Neural cell (in vitro differentiated cells): ENCODE data around the gene ARID3C. TPM values are rescaled to one million over a fixed set of nuclear protein-coding genes. Genes with fewer than 3 reads are reported as not detected.

Experiments
- H2AFZ ChIP-seq: fragments of 200-600, 300-800 bp; sonication (generic), shearing (Covaris generic); 2 replicates; pipeline ENCODE4 v1.6.0; 2014; ENCODE audit warnings: low read depth, mild to moderate bottlenecking, antibody characterized with exemption, low read length, moderate library complexity
- H3F3A ChIP-seq: fragments of 200-600 bp; shearing (Covaris generic); 2 replicates; pipeline ENCODE4 v1.6.1; 2016; ENCODE audit warnings: mild to moderate bottlenecking, moderate library complexity, mixed read lengths, antibody characterized with exemption, low read length; ENCODE audit not compliant: insufficient read depth, poor library complexity, severe bottlenecking
- H3K27ac ChIP-seq: fragments of 200-600, 300-800 bp; sonication (generic), shearing (Covaris generic); 2 replicates; pipeline ENCODE4 v1.5.1; 2014; ENCODE audit warnings: mild to moderate bottlenecking, low read length, moderate library complexity
- H3K27me3 ChIP-seq: fragments of 300-800, 200-600 bp; sonication (generic), shearing (Covaris generic); 2 replicates; pipeline ENCODE4 v1.6.0; 2014; ENCODE audit warnings: mild to moderate bottlenecking, low read depth, low read length, moderate library complexity; ENCODE audit not compliant: insufficient read depth
- H3K36me3 ChIP-seq: fragments of 300-800, 200-600 bp; sonication (generic), shearing (Covaris generic); 2 replicates; pipeline ENCODE4 v1.5.1; 2014; ENCODE audit warnings: mild to moderate bottlenecking, antibody characterized with exemption, low read length, moderate library complexity; ENCODE audit not compliant: insufficient read depth
- H3K4me2 ChIP-seq: fragments of 300-800, 200-600 bp; sonication (generic), shearing (Covaris generic); 2 replicates; pipeline ENCODE4 v1.6.0; 2014; ENCODE audit warnings: mild to moderate bottlenecking, low read length
- H3K4me3 ChIP-seq: fragments of 300-800, 200-600 bp; sonication (generic), shearing (Covaris generic); 2 replicates; pipeline ENCODE4 v1.5.1; 2014; ENCODE audit warnings: mild to moderate bottlenecking, low read length, moderate library complexity
- H3K79me2 ChIP-seq: fragments of 200-600 bp; shearing (Covaris generic); replicated peaks from 2 replicates; pipeline ENCODE4 v1.6.0; 2014; ENCODE audit warnings: mild to moderate bottlenecking, low read length, moderate library complexity; ENCODE audit not compliant: insufficient read depth
- H3K9ac ChIP-seq: fragments of 300-800, 200-600 bp; sonication (generic), shearing (Covaris generic); 2 replicates; pipeline ENCODE4 v1.6.1; 2016; ENCODE audit warnings: mild to moderate bottlenecking, low read length, mixed read lengths
- H3K9me2 ChIP-seq: fragments of 200-600 bp; shearing (Covaris generic); 2 replicates; pipeline ENCODE4 v1.6.1; 2016; ENCODE audit warnings: mild to moderate bottlenecking, low read length, mixed read lengths; ENCODE audit not compliant: insufficient read depth
- H3K9me3 ChIP-seq: fragments of 200-600, 300-800 bp; sonication (generic), shearing (Covaris generic); 2 replicates; pipeline ENCODE4 v1.6.1; 2016; ENCODE audit warnings: mild to moderate bottlenecking, mixed run types, low read length, moderate library complexity, mixed read lengths
- H4K20me1 ChIP-seq: fragments of 200-600 bp; shearing (Covaris generic); 2 replicates; pipeline ENCODE4 v1.6.1; 2016; ENCODE audit warnings: mild to moderate bottlenecking, mixed run types; ENCODE audit not compliant: insufficient read depth
- EP300 ChIP-seq: fragments of 450-650 bp; conservative IDR thresholded peaks from 2 replicates; pipeline ENCODE4 v1.6.1; 2014; ENCODE audit warnings: antibody characterized with exemption, mild to moderate bottlenecking, moderate library complexity; ENCODE audit not compliant: poor library complexity, severe bottlenecking
- EZH2 ChIP-seq: fragments of 200-600, 300-800 bp; shearing (Covaris generic), sonication (generic); IDR thresholded peaks from 2 replicates; pipeline ENCODE4 v1.6.1; 2014; ENCODE audit warnings: antibody characterized with exemption, low read length, borderline replicate concordance, mild to moderate bottlenecking; ENCODE audit not compliant: insufficient read depth, poor library complexity, severe bottlenecking
- MXI1 ChIP-seq: fragments of 450-650 bp; conservative IDR thresholded peaks from 2 replicates; pipeline ENCODE4 v1.6.1; 2014; ENCODE audit warnings: antibody characterized with exemption, mild to moderate bottlenecking; ENCODE audit not compliant: poor library complexity, severe bottlenecking
- POLR2AphosphoS5 ChIP-seq: IDR thresholded peaks from 2 replicates; pipeline ENCODE4 v1.6.1; 2012
- RAD21 ChIP-seq: fragments of 450-650 bp; conservative IDR thresholded peaks from 2 replicates; pipeline ENCODE4 v1.6.1; 2014; ENCODE audit warnings: antibody characterized with exemption, mild to moderate bottlenecking, moderate library complexity
- REST ChIP-seq: IDR thresholded peaks from 2 replicates; pipeline ENCODE4 v1.6.1; 2012; ENCODE audit warnings: borderline replicate concordance
- SMC3 ChIP-seq: fragments of 450-650 bp; conservative IDR thresholded peaks from 2 replicates; pipeline ENCODE4 v1.6.1; 2014; ENCODE audit warnings: antibody characterized with exemption, mild to moderate bottlenecking, moderate library complexity; ENCODE audit not compliant: poor library complexity
- TAF1 ChIP-seq: IDR thresholded peaks from 2 replicates; pipeline ENCODE4 v1.6.1; 2012; ENCODE audit warnings: low read depth
- polyA plus RNA-seq: library from polyadenylated mRNA; depleted of rRNA; stranded (reverse); fragments of >200 nt; gene quantifications from 2 replicates; pipeline ENCODE4 v1.2.3, GENCODE V29; 2014
- TF ChIP-seq, protein P1 (sequence below): fragments of 450-650 bp; IDR thresholded peaks from 2 replicates; pipeline ENCODE4 v1.5.1; 2014; ENCODE audit warnings: antibody characterized with exemption, mild to moderate bottlenecking, moderate library complexity; ENCODE audit not compliant: poor library complexity, severe bottlenecking

ARID3C gene
- polyA plus RNA-seq, 1 donor from 2014 or later, result 2.8 TPM

DNA sequence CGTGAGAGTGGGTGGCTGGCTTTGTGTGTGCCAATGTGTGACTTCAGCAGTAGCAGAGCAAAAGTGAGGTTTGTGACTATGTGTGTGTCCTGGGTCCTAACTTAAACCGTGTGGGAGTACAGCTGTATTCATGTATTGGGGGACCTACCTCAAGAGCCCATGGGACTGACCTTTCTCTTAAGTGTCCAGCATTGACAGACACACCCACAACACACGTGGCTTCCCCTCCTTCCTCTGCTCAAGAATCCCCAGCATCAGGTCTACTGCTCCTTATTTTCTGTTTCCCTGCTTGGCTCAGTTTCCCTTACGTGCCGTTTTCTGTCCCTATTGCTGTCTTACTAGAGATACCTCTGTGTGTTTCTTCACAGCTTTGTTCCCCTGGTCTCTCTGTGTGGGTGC lies 23.7 kb upstream of the ARID3C start:
- Histone ChIP-seq H3K9ac (peak overlapping the region; percentile 46), H3K27ac (peak overlapping the region; percentile 70), H2AFZ (no peak overlapping the region), H4K20me1 (no peaks in the 10 kb centered on the region), H3K9me2 (no peaks in the 10 kb centered on the region), H3K4me3 (peak overlapping the region; percentile 53), H3K9me3 (no peaks in the 10 kb centered on the region), H3K27me3 (no peaks in the 10 kb centered on the region), H3K4me2 (peak overlapping the region; percentile 42), H3F3A (no peaks in the 10 kb centered on the region), H3K79me2 (no peaks in the 10 kb centered on the region), H3K36me3 (no peaks in the 10 kb centered on the region)
- TF ChIP-seq POLR2AphosphoS5 (no peak), EZH2 (no peak), MXI1 (peak; percentile 5)

DNA sequence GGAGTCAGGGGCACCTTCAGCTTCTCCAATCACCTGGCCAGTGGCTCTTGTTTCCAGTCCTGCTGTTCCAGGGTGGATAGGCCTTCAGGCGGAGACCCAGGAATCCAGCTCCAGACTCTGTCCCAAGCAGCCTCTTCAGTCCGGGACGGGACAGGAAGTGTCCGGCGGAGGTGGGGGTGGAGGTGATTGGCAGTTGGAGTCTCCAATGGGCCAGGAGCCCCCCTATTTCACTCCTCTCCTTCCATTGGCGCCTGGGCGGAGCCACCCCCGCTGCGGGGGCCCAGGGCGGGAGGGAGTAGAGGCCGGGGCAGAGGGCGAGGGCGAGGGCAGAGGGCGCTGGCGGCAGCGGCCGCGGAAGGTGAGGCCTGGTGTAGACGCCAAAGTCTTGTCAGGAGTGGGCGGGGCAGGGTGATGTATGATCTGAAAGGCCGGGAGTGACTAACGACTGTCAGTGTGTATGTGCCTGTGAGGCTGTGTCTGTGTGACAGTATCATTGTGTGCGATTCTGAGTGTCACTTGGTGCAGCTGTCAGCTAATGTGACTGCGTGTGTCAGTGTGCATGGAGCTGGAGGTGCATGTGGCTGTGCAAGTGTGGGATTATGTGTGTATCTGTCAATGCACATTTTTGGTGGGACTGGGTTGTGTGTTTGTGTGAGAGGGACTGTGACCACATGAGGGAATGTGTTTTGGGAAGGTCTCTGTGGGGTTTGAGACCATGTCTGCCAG lies 23.2 kb upstream of the ARID3C start, which contains the start of gene IL11RA:
Gene IL11RA (plus strand): TSS at position 310 of the 726 bp plus-strand sequence. CDS start 3,033 bp downstream, outside the sequence.
- peak within 1 kb of the TSS; percentile 53 for H3K4me3 ChIP-seq
- H2AFZ ChIP-seq, result no peak within 1 kb of the TSS
- no peaks in the 10 kb centered on the region for H3K27me3 ChIP-seq
- peak within 1 kb of the TSS; percentile 46 for H3K9ac ChIP-seq
- peak within 1 kb of the TSS; percentile 70 for H3K27ac ChIP-seq
- H3K9me3 ChIP-seq, result no peaks in the 10 kb centered on the region
- H4K20me1 ChIP-seq, result no peaks in the 10 kb centered on the region
- no peaks in the 10 kb centered on the region for H3K79me2 ChIP-seq
- H3F3A ChIP-seq, result no peaks in the 10 kb centered on the region
- H3K36me3 ChIP-seq, result no peaks in the 10 kb centered on the region
- no peaks in the 10 kb centered on the region for H3K9me2 ChIP-seq
- peak within 1 kb of the TSS; percentile 42 for H3K4me2 ChIP-seq
- TF ChIP-seq EP300, result peak; percentile 92
- TF ChIP-seq MXI1, result peak; percentile 53
- TF ChIP-seq RAD21, result no peak
- peak; percentile 68 for TF ChIP-seq POLR2AphosphoS5

GRCh38 chr9:34651321-34651720 lies 22.5 kb upstream of the ARID3C start:
- Histone ChIP-seq H3F3A (no peaks in the 10 kb centered on the region), H3K9ac (no peak overlapping the region), H3K27ac (no peak overlapping the region), H3K27me3 (no peaks in the 10 kb centered on the region), H3K4me3 (no peak overlapping the region), H3K36me3 (no peaks in the 10 kb centered on the region), H3K4me2 (no peak overlapping the region), H3K9me2 (no peaks in the 10 kb centered on the region), H3K79me2 (no peaks in the 10 kb centered on the region), H4K20me1 (no peaks in the 10 kb centered on the region), H3K9me3 (no peaks in the 10 kb centered on the region), H2AFZ (no peak overlapping the region)
- TF ChIP-seq EP300 (no peak), RAD21 (no peak), EZH2 (no peak), REST (no peak), SMC3 (no peak), MXI1 (no peak), POLR2AphosphoS5 (no peak), TAF1 (no peak)
- TF ChIP-seq, protein P1, sequence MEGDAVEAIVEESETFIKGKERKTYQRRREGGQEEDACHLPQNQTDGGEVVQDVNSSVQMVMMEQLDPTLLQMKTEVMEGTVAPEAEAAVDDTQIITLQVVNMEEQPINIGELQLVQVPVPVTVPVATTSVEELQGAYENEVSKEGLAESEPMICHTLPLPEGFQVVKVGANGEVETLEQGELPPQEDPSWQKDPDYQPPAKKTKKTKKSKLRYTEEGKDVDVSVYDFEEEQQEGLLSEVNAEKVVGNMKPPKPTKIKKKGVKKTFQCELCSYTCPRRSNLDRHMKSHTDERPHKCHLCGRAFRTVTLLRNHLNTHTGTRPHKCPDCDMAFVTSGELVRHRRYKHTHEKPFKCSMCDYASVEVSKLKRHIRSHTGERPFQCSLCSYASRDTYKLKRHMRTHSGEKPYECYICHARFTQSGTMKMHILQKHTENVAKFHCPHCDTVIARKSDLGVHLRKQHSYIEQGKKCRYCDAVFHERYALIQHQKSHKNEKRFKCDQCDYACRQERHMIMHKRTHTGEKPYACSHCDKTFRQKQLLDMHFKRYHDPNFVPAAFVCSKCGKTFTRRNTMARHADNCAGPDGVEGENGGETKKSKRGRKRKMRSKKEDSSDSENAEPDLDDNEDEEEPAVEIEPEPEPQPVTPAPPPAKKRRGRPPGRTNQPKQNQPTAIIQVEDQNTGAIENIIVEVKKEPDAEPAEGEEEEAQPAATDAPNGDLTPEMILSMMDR, result no peak
